Uterus (tissue), 2 donors: ENCODE results near the gene ATF6B.

Experiments used
- POLR2A ChIP-seq, 2 donors: fragments of 450-650 bp; IDR thresholded peaks; one replicate each; pipeline ENCODE4 v1.6.1; 2016; ENCODE audit warnings: antibody characterized with exemption in 2 of 2, mild to moderate bottlenecking in 1 of 2, moderate library complexity in 1 of 2
- TF ChIP-seq, protein P1 (sequence below), 4 experiments: fragments of 200-600 bp in 2 of 4; fragments of 450-650 bp in 2 of 4; sonication (generic) in 2 of 4; IDR thresholded peaks; one replicate each; pipeline ENCODE4 v1.5.1; 2016 to 2019; ENCODE audit warnings: antibody characterized with exemption in 4 of 4, mild to moderate bottlenecking in 2 of 4, moderate library complexity in 1 of 4

DNA sequence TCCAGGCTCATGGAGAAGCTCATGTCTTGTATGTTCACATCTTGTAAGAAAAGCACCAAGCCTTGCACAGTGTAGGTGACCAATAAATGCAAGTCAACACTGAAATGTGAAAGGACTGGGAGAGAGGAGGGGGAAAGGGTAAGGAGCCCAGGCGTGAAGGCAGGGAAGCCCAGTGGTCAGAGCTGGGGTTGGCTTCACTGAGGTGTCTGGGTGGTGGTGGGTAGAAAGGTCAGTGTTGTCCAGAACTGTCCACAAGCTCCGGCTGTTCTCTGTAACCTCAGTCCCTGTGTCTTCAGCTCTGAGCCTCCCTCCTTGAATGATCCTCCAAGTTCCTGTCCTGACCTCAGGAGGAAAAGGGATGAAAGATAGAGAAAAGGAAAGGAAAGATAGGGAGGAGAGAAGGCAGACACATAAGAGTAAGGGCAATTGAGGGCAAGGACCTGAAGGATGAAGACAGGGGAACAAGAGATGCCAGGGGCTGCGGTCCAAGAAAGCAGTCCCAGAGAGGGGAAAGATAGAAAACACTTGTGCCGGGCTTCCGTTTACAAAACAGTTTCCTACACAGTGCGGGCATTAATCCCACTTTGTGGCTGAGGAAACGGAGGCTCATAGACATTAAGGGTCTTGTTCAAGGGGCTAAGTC, 16.5 kb downstream of the ATF6B start:
- TF ChIP-seq POLR2A (IDR thresholded peaks at IDR 0.05), result no peak
- TF ChIP-seq, protein P1, sequence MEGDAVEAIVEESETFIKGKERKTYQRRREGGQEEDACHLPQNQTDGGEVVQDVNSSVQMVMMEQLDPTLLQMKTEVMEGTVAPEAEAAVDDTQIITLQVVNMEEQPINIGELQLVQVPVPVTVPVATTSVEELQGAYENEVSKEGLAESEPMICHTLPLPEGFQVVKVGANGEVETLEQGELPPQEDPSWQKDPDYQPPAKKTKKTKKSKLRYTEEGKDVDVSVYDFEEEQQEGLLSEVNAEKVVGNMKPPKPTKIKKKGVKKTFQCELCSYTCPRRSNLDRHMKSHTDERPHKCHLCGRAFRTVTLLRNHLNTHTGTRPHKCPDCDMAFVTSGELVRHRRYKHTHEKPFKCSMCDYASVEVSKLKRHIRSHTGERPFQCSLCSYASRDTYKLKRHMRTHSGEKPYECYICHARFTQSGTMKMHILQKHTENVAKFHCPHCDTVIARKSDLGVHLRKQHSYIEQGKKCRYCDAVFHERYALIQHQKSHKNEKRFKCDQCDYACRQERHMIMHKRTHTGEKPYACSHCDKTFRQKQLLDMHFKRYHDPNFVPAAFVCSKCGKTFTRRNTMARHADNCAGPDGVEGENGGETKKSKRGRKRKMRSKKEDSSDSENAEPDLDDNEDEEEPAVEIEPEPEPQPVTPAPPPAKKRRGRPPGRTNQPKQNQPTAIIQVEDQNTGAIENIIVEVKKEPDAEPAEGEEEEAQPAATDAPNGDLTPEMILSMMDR (IDR thresholded peaks at IDR 0.05), result no peak
